HepG2 (cell line): Measurements from ENCODE around the gene HOXA6. TPM values are rescaled to one million over a fixed set of nuclear protein-coding genes. Genes with fewer than 3 reads are reported as not detected.

Source experiments
- KLF12 ChIP-seq: sonication (generic); formaldehyde crosslinking; IDR thresholded peaks from 2 replicates; pipeline ENCODE4 v1.4.0; 2020; ENCODE audit warnings: missing genetic modification reagents, borderline replicate concordance
- NCOA2 ChIP-seq: sonication (generic); formaldehyde crosslinking; IDR thresholded peaks from 2 replicates; pipeline ENCODE4 v1.8.0; 2022; ENCODE audit warnings: inconsistent platforms
- REXO4 ChIP-seq: sonication (generic); formaldehyde crosslinking; IDR thresholded peaks from 2 replicates; pipeline ENCODE4 v1.8.0; 2022; ENCODE audit warnings: missing genetic modification reagents, mild to moderate bottlenecking, borderline replicate concordance
- RORA ChIP-seq: sonication (generic); formaldehyde crosslinking; IDR thresholded peaks from 2 replicates; pipeline ENCODE4 v1.5.0; 2020; ENCODE audit warnings: mild to moderate bottlenecking, missing genetic modification reagents, moderate library complexity
- SOX6 ChIP-seq, 2 experiments: fragments of 450-650 bp in 1 of 2; sonication (generic) in 1 of 2; formaldehyde crosslinking in 1 of 2; IDR thresholded peaks; 2 replicates each; pipeline versions ENCODE4 v1.4.0 to v1.6.1; 2017 to 2020; ENCODE audit warnings: antibody characterized with exemption in 1 of 2, mild to moderate bottlenecking in 1 of 2, missing genetic modification reagents in 1 of 2
- SRSF9 ChIP-seq: fragments of 200-400 bp; formaldehyde crosslinking; IDR thresholded peaks from 2 replicates; pipeline ENCODE4 v1.6.1; 2018; ENCODE audit warnings: borderline replicate concordance, mild to moderate bottlenecking, low read depth, low read length; ENCODE audit not compliant: insufficient read depth, poor library complexity, severe bottlenecking
- ZFYVE20 ChIP-seq: sonication (generic); formaldehyde crosslinking; IDR thresholded peaks from 2 replicates; pipeline ENCODE4 v1.8.0; 2023; ENCODE audit warnings: low read depth, mild to moderate bottlenecking, moderate library complexity, missing genetic modification reagents, borderline replicate concordance
- ZNF354B ChIP-seq: sonication (generic); formaldehyde crosslinking; IDR thresholded peaks from 2 replicates; pipeline ENCODE4 v1.8.0; 2022; ENCODE audit warnings: mild to moderate bottlenecking, missing genetic modification reagents
- ZNF407 ChIP-seq: sonication (generic); formaldehyde crosslinking; IDR thresholded peaks from one replicate; pipeline ENCODE4 v1.5.1; 2020; ENCODE audit warnings: mild to moderate bottlenecking, missing genetic modification reagents; ENCODE audit errors: not compliant biosample characterization
- ZNF740 ChIP-seq: sonication (generic); formaldehyde crosslinking; IDR thresholded peaks from 2 replicates; pipeline ENCODE4 v1.4.0; 2020; ENCODE audit warnings: missing genetic modification reagents
- ZNF782 ChIP-seq: sonication (generic); formaldehyde crosslinking; IDR thresholded peaks from 2 replicates; pipeline ENCODE4 v1.4.0; 2020; ENCODE audit warnings: missing genetic modification reagents, mild to moderate bottlenecking, borderline replicate concordance
- polyA plus RNA-seq, 8 experiments: library from polyadenylated mRNA; depleted of rRNA in 3 of 8; stranded (reverse) in 7 of 8; unstranded in 1 of 8; fragments of >200 nt; fragmentation: Illumina TruSeq in 4 of 8; extraction: Trizol in 4 of 8; gene quantifications; 2 replicates each; pipeline versions ENCODE4 v1.2.1 to v1.2.3, GENCODE V29; 2011 to 2016; ENCODE audit warnings: low read depth in 4 of 8, missing spikeins in 1 of 8, mixed read lengths in 1 of 8; ENCODE audit not compliant: insufficient read depth in 1 of 8
- total RNA-seq, 5 experiments: library from RNA; depleted of rRNA; stranded (reverse); fragments of >200 nt; fragmentation: Illumina TruSeq; extraction: Trizol; gene quantifications; 2 replicates each; pipeline ENCODE4 v1.2.3, GENCODE V29; 2016; ENCODE audit warnings: low read depth in 1 of 5
- TF ChIP-seq, protein P1 (sequence below): sonication (generic); formaldehyde crosslinking; conservative IDR thresholded peaks from 2 replicates; pipeline ENCODE4 v1.4.0; 2020; ENCODE audit warnings: missing genetic modification reagents
- TF ChIP-seq, protein P2 (sequence below): sonication (generic); formaldehyde crosslinking; IDR thresholded peaks from 2 replicates; pipeline ENCODE4 v1.5.1; 2020; ENCODE audit warnings: mild to moderate bottlenecking, missing genetic modification reagents, moderate library complexity

Gene HOXA6
- total and polyA plus RNA-seq, 2 of the 13 experiments (the other 11 are each of a cell fraction or from before 2014, with no cell fraction given) = 1.3 to 1.5 TPM

DNA sequence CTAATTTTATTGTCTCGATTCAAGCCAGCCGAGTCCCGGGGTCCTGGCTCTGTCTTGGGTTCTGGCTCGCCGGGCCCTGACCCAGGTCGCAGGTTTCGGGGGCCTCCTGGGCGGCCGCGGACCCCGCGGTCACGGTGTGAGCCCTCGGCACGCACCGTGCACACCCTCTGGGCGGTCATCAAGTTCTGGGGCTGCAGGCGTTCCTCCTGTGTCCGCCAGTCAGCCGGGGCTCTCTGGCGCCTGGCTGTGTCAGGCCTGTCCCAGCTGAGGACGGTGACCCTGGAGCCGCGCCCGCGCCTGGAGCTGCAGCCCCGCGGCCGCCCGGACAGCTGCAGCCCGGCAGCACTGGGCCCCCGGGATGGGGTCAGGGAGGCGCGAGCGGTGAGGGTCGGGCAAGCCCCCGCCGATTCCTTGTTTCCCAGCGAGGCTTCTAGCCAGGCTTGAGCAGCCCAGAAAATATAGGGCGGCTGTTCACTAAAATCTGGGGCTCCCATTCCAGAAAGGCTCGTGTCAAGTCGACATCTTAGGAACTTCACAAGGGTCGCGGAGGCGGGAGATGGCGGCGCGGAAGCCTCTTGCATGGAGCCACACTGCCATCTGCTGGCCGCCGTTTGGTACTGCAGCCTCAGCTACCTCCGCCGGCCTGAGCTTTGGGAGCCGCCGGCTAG, 13.1 kb upstream of the HOXA6 start (continued):
- TF ChIP-seq, protein P1, sequence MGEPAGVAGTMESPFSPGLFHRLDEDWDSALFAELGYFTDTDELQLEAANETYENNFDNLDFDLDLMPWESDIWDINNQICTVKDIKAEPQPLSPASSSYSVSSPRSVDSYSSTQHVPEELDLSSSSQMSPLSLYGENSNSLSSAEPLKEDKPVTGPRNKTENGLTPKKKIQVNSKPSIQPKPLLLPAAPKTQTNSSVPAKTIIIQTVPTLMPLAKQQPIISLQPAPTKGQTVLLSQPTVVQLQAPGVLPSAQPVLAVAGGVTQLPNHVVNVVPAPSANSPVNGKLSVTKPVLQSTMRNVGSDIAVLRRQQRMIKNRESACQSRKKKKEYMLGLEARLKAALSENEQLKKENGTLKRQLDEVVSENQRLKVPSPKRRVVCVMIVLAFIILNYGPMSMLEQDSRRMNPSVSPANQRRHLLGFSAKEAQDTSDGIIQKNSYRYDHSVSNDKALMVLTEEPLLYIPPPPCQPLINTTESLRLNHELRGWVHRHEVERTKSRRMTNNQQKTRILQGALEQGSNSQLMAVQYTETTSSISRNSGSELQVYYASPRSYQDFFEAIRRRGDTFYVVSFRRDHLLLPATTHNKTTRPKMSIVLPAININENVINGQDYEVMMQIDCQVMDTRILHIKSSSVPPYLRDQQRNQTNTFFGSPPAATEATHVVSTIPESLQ (CRISPR knock-in tag) = no peak
- TF ChIP-seq ZNF740 (CRISPR knock-in tag) (no peak), ZFYVE20 (CRISPR knock-in tag) (no peak), ZNF782 (CRISPR knock-in tag) (no peak), ZNF407 (CRISPR knock-in tag) (no peak), REXO4 (CRISPR knock-in tag) (no peak), NCOA2 (CRISPR knock-in tag) (no peak; the same call in 1 of the 2 replicates), KLF12 (CRISPR knock-in tag) (no peak), RORA (CRISPR knock-in tag) (no peak), ZNF354B (CRISPR knock-in tag) (no peak), SRSF9 (no peak), SOX6 (IDR thresholded peaks at IDR 0.05) (no peak), SOX6 (CRISPR knock-in tag; IDR thresholded peaks at IDR 0.05) (peak; percentile 46; the same call in 1 of the 2 replicates)
- TF ChIP-seq, protein P2, sequence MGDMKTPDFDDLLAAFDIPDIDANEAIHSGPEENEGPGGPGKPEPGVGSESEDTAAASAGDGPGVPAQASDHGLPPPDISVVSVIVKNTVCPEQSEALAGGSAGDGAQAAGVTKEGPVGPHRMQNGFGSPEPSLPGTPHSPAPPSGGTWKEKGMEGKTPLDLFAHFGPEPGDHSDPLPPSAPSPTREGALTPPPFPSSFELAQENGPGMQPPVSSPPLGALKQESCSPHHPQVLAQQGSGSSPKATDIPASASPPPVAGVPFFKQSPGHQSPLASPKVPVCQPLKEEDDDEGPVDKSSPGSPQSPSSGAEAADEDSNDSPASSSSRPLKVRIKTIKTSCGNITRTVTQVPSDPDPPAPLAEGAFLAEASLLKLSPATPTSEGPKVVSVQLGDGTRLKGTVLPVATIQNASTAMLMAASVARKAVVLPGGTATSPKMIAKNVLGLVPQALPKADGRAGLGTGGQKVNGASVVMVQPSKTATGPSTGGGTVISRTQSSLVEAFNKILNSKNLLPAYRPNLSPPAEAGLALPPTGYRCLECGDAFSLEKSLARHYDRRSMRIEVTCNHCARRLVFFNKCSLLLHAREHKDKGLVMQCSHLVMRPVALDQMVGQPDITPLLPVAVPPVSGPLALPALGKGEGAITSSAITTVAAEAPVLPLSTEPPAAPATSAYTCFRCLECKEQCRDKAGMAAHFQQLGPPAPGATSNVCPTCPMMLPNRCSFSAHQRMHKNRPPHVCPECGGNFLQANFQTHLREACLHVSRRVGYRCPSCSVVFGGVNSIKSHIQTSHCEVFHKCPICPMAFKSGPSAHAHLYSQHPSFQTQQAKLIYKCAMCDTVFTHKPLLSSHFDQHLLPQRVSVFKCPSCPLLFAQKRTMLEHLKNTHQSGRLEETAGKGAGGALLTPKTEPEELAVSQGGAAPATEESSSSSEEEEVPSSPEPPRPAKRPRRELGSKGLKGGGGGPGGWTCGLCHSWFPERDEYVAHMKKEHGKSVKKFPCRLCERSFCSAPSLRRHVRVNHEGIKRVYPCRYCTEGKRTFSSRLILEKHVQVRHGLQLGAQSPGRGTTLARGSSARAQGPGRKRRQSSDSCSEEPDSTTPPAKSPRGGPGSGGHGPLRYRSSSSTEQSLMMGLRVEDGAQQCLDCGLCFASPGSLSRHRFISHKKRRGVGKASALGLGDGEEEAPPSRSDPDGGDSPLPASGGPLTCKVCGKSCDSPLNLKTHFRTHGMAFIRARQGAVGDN = peak; percentile 79
